GM18867 (cell line): ENCODE results near the gene NXPH4.

ENCODE experiments used
- ATAC-seq: cut with Tn5 transposase; IDR thresholded peaks from one replicate; pipeline ENCODE4 v1.9.1; 2021; ENCODE audit warnings: mild to moderate bottlenecking, moderate library complexity; ENCODE audit not compliant: unreplicated experiment

NXPH4 gene

DNA sequence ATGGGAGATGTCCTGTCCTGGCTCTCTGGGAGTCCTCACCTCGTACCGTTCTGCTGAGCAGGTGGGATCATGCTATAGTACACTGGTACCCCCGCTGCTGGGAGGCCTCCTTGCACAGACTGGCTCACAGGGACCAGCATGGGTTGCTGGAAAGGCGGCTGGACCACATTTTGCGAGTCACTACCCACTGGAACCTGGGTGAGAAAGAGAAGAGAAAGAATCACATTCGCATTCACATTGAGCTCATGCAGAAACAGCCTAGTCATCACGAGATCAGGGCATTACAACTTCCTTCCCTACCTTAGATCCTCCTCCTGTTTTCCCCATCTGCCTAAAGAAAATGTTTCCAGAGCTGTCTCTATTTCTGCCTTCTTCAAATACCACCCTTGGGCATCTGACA, 51.7 kb downstream of the NXPH4 start:
- no peak for ATAC-seq

DNA sequence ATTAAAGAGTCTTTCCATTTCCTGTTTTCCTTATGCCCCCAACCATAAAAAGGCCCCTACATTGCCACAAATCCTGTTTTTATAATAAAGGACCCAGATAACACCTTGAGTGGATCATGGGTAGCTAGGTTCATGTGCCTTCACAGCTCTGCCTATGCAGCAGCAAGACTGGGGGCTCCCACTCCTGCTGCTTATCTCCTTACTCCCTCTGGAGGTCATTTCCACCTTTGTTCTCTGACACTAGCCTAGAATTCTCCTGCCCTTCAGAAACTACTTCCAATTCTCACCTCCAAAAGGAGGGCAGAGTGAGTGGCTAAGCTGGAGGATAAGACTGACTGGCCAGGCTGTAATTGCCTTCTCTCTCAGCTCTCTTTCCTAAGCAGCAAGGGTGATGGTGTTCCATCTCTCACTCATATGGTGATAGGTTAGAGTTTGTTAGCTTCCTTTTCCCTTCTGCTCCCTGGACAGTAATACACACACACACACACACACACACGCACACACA, 54.4 kb downstream of the NXPH4 start:
- no peak for ATAC-seq

DNA sequence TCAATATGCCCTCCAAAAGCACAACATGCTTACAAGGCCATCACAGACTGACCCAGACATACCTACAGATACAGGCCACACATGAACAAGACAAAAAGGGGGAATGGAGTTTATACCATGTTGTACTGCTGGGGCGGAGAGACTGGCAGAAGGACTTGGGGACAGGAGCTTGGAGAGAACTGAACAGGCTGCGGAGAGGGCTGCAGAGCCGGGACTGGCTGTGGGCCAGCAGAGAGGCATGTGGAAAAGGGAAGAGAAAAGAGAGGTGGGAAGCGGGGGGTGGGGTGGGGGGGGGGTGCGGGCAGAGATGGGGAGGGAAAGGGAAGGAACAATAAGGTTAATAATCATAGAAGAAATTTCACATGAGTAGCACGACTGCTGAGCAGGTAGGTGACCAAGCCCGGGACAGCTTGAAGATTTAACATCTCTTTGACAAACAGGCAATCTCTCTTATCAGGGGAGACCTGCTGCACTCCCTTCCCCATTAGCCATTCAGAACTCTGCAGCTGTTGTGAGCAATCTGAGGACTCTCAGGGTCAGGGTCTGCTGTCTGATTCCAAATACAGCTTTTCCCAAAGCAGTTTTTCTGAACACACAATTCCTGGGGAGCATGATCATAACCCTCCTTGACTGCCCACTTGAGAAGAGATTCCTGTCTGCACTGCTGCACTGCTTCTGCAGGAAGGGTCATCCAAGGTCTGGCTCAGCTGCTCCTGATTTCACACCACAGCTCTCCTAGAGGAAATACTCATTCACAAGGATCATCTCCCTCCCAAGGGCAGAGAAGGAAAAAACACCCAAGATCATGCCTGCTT, 56.0 kb downstream of the NXPH4 start:
- ATAC-seq, result no peak

DNA sequence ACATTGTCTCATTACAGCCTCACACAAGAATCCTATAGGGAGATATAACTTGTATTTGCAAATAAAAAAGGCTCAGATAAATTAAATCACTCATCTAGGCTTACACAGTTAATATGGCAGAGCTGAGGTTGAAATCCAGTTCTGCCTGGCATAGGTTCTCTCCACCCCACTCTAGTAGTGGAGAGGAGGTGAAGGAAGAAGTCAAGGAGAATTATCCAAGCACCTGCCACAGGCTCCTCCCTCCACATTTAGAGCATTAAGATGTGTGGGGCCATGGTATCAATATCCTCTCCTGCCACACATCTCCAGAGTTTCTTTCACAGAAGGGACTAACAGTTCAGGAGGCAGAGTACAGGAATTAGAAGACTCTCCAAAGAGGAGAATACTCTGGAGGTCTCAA, 56.9 kb downstream of the NXPH4 start:
- ATAC-seq, result no peak
